Upper lobe of left lung (tissue), 4 donors: ENCODE results near the gene PCDHGA12.

Experiments
- EP300 ChIP-seq, 4 donors: sonication (generic); formaldehyde crosslinking; IDR thresholded peaks; one replicate each; pipeline ENCODE4 v1.5.1; 2017; ENCODE audit warnings: antibody characterized with exemption in 4 of 4, control low read depth in 2 of 4
- POLR2A ChIP-seq, 4 donors: fragments of 450-650 bp; IDR thresholded peaks; one replicate each; pipeline ENCODE4 v1.5.1; 2016 to 2017; ENCODE audit warnings: antibody characterized with exemption in 4 of 4, mild to moderate bottlenecking in 2 of 4
- POLR2AphosphoS5 ChIP-seq, 2 donors: sonication (generic); formaldehyde crosslinking; IDR thresholded peaks; one replicate each; pipeline ENCODE4 v1.5.1; 2017; ENCODE audit warnings: antibody characterized with exemption in 2 of 2
- TF ChIP-seq, protein P1 (sequence below), 6 experiments: fragments of 450-650 bp in 4 of 6; fragments of 200-600 bp in 2 of 6; sonication (generic) in 2 of 6; IDR thresholded peaks; one replicate each; pipeline ENCODE4 v1.5.1; 2016 to 2019; ENCODE audit warnings: antibody characterized with exemption in 6 of 6

- TF ChIP-seq, protein P1, sequence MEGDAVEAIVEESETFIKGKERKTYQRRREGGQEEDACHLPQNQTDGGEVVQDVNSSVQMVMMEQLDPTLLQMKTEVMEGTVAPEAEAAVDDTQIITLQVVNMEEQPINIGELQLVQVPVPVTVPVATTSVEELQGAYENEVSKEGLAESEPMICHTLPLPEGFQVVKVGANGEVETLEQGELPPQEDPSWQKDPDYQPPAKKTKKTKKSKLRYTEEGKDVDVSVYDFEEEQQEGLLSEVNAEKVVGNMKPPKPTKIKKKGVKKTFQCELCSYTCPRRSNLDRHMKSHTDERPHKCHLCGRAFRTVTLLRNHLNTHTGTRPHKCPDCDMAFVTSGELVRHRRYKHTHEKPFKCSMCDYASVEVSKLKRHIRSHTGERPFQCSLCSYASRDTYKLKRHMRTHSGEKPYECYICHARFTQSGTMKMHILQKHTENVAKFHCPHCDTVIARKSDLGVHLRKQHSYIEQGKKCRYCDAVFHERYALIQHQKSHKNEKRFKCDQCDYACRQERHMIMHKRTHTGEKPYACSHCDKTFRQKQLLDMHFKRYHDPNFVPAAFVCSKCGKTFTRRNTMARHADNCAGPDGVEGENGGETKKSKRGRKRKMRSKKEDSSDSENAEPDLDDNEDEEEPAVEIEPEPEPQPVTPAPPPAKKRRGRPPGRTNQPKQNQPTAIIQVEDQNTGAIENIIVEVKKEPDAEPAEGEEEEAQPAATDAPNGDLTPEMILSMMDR (IDR thresholded peaks at IDR 0.05), result no peak
- TF ChIP-seq POLR2A (IDR thresholded peaks at IDR 0.05), result no peak
- no peak for TF ChIP-seq EP300 (IDR thresholded peaks at IDR 0.05)
- TF ChIP-seq POLR2AphosphoS5 (IDR thresholded peaks at IDR 0.05), result no peak
Measured at GRCh38 chr5:141421489-141421855, 8.8 kb upstream of the PCDHGA12 start.
